Ureter (tissue), 1 donor: Measurements from ENCODE around the gene FFAR4. TPM values are rescaled to one million over a fixed set of nuclear protein-coding genes. Genes with fewer than 3 reads are reported as not detected.

Experiments
- DNase-seq: peaks from one replicate; pipeline ENCODE4 v3.0.0-alpha.2; 2020; ENCODE audit warnings: low spot score
- total RNA-seq: library from RNA; stranded (reverse); gene quantifications from one replicate; pipeline ENCODE4 v1.2.4, GENCODE V29; 2023
- donor health status: DM: yes; HTN: yes; CAD: no.

Gene FFAR4
- total RNA-seq, 1 donor from 2014 or later = 0.13 TPM

DNA sequence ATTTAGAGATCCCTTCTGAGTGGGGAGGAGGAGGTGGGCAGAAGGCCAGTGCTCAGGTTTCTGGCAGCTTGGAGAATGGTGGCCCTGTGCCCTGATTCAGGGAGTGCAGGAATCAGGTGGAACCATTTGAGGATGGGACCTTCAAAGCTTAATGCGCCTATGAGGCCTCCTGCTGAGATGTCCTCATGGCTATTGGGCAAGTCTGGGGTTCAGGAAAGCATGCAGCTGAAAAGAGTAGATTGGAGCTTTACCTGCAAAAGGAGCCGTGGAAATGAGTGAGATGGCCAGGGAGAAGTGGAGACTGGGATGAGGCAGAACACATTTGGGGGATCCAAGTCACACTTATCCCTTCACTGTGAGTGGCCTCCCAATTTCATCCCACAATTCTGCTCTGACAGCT lies 6.1 kb downstream of the FFAR4 start:
- DNase-seq = no peak

DNA sequence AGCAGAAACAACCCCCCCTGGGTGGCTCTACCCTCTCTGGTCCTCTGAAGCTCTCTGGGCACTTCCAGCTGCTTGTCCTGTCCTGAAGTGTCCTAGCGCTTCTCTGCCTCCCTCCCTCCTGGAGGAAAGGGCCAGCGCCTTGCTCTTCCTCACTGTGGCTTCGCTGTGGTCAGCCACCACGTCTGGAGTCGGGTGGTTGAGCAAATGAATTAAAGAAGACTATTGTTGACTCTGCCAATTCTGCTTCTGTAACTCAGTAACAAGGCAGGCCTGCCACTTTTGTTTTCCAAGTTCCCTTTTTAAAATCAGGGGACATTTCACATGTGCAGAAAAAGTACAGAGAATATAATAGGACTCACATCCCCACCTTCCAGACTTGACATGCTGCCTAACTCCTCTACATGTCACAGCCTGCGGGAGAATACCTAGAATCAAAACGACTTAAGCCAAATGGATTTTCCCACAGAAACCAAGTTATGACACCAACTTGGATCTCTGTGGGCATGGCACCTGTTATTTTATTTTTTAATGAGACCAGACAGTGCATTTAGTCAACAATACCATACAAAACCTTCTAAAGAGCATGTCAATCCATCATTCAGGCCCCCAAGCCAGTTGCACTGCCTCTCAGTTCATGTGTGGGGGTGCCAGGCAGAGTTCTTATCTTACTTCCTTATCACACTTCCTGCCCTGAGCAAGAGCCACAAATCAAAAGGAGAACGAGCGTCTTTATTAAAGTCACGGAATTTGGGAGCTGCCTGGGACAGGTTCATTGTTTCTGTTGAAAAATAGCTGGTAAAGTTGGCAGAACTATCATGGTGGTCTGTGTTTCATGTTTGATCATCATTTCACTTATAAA lies 6.8 kb downstream of the FFAR4 start:
- DNase-seq = no peak

DNA sequence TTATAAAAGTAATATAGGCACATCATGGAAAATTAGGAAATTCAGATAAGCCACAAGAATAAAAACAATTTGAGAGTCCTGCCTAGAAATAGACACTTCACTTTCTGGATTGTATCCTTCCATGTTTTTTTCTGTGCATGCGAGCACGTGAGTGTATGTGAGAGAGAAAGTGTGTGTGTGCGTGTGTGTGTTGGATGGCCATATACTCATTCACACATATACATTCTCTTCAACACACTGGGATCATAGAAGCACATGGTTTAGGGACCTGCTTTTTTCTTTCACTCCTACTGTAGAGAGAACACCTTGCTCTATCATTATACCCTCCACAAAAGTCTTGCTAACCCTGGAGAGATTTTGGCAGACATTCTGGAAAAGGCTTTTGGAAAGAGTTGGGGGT lies 7.5 kb downstream of the FFAR4 start:
- no peak for DNase-seq

DNA sequence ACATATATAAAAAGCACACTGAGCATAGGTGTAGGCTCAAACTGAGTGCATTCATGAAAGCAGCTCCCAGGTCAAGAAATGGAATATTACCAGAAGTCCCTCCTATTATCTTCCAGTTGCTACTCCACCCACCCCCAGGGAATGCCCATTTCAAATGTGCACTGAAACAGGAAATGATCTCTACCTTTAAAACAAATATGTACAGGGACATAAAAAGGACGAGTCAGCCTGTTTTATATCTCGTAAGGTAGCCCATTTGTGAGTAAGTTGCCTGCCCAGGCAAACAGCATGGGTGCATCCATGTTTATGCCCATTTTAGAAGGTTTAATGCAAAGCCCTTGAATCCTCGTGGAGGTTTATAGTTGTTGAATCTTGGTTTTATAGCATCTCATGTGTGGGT lies 10.4 kb downstream of the FFAR4 start:
- DNase-seq = no peak

DNA sequence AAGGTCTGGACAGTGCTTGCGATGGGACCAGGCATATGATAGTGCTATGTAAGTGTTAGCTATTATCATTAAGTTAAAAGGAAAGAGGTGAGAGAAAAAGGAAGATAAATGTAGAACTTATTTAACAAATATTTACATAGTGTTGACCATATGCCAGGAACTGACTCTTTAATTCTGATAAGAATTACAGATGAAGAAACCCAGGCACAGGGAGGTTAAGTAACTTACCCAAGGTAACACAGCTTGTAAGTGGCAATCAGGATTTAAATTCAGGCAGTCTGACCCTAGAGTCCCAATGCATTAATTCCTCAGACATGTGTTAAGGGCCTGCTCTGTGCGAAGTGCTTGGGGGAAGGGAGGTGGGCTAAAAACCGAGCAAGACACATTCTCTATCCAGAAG lies 11.1 kb downstream of the FFAR4 start:
- no peak for DNase-seq

DNA sequence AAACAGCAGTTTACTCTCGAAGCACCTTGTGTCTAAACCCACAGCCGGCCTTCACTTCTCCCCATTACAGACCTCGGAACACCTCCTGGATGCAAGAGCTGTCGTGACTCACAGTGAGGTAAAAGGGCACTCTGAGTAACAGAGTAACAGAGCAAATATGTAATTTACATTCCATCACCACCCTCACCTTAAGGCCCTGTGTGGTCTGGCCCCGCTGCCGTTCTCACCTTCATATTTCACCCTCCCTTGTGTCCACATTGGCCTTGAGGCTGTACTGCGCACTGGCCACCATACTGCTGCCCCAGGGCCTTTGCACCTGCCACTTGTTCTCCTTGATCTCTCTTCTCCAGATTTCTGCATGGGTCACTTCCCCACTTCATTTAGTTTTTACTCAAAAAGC lies 12.6 kb downstream of the FFAR4 start:
- no peak for DNase-seq

DNA sequence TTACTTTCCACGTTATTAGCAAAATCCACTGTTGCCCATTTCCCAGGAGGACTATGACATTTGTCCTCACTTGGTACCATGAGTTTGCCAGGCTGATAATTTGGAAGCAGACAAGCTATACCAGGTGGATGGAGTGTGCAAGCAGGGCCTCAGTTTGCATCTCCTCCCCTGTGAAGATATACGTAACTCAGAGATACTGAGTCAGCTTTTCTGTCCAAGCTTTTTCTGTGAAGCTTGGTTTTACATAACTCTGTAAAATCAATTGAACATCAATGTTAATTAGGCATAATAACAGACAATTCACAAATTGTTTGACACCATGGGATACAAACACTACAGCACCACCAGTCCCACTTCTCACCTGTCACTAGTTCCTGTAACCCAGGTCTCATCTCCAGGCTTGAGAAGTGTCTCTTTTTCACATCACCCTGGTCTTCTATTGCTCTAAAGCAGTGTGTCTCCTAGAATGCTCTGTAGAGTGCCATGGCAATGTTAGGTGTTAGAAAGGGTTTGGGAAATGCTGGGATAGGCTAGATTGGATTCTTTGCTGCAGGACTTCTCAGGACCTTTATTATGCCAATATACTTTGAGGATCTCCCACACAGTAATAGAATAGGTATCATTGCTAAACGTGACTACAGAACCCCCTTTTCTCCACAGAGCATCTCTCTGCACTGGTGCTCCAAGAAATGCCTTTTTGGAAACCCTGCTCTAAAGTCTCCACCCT lies 13.7 kb downstream of the FFAR4 start:
- DNase-seq = no peak

DNA sequence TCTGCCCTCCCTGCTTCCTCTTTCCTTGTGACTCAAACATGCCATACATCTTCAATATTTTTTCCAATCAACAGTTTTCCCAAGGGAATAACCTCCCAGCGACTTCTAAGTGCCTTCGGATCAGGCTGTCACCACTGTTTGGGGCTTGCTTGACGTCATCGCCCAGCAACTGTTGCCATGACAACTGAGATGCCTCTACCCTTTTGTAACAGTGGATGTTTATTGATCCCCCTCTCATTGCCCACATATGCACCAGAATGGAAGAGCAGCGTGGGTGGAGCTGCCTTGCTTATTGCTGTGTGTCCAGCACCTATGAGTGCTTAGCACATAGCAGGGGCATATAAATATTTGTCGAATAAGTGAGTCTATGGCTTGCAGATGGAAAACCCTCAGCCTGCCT lies 14.4 kb downstream of the FFAR4 start:
- DNase-seq = no peak

DNA sequence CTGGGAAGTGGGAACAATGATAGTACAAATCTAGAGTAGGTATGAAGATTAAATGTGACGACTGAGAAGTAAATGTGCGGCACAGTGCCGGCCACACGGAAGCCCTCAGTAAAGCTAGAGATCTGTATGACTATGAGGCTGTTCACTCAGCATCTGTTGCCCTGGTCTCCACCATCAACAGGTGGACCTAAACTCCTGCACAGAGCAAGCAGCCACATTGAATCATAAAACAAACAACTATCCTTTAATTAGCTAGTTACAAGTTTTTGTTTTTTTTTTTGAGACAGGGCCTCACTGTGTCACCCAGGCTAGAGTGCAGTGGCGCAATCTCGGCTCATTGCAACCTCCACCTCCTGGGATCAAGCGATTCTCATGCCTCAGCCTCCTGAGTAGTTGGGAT lies 18.0 kb downstream of the FFAR4 start:
- no peak for DNase-seq

DNA sequence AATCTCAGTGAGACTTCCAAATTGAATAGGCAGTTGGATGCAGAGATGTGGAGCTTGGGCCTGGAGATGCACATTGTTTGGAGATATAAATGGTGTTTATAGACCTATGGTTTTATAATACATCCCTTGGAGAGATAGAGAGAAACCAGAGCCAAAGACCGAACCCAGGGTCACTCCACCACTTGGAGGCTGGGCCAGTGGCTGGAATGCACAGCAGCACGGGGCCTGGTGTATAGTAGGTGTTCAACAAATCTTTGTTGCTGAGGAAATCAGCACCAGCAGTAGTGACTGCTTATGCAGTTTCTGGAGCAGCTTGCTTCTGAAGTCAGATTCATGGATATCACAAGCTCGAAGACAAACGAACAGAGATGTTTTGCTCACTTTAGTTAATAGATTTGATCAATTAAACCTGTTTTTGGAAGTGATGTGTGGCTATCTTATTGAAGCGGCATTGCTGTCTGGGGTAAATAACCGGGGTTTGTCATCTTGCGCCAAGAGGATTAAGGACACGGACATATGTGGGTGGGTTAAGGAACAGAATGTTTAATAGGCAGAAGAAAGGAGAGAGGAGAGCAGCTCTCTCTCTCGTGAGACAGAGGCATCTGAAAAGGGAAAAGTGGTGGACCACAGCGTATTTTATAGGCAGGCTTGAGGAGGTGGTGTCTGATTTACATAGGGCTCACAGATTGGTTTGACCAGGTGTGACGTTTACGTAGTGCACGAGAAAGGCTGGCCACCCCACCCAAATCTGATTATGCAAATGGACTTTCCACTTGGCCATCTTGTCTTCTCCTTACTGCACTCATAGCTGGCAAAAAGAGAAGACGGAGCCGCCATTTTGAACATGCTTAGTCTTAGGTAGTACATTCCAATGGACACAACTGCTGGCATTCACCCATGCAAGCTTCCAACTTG lies 23.4 kb downstream of the FFAR4 start:
- DNase-seq = no peak

DNA sequence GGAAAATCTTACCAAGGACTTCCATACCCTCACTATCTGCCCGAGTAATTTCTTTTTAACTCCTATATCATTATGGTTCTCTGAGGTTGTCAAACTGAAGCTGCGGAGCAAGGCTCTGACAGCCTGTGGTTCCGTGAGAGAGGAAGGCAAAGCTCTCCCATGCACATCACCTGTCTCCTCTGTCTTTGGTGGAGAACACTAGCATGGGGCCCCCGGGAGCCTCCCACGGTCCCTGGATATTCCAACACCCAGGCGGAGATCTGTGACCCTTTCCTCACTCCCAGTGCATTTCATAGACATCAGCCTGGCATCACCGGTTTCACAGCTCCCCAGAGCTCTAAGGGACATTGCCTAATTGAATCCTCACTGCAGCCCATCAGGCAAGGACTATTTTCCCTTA lies 24.2 kb downstream of the FFAR4 start:
- DNase-seq = no peak

DNA sequence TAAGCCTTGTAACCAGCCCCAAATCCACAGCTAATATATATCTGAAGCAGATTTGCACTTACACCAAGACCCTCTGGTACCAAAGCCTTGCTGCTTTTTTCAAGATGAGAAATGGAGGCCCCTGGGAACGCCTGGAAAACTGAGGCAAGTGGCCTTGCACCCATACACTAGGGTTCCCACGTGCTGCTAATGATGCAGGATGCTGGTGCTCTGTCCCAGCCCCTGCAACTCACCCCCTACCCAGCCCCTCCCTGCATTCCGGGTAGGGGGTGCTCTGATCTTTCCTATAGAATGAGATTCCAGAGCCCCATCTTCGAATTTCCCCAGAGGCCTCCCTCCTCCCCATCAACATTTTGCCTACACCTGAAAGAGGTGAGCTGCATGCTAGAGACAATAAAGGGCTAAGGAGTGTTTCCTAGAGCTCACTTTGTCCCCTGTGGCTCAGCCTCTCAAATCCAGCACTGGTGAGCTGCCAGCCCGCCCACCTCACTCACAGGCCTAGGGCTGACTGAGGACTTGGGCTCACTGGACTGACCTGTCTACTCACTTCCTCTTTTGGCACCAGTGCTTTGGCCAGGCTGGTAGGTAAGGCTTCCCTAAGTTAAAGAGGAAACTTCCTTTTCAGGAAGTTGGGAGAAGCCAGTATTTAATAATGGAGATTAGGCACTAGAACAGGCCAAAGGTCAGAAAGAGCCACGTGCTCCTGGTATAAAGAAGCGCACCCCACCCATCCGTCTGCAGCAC lies 24.8 kb downstream of the FFAR4 start:
- no peak for DNase-seq

DNA sequence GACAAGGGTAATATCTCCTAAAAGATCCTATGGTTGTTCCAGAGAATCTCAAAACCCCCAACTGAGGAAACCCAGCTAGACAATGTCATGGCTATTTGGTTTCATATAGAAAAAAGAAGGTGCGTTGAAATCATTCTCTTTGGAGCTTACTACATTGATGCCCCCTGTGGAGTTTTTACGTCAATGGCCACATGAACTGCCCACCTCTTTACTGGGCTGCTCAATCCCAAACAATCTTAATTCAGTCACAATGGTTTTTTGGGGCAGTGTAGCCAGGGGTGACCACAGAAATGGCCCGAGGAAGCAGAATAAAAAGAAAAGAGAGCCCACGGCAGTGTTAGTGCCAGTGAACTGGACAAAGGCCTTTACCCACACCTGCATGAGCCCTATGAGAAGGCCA lies 26.8 kb downstream of the FFAR4 start:
- no peak for DNase-seq

DNA sequence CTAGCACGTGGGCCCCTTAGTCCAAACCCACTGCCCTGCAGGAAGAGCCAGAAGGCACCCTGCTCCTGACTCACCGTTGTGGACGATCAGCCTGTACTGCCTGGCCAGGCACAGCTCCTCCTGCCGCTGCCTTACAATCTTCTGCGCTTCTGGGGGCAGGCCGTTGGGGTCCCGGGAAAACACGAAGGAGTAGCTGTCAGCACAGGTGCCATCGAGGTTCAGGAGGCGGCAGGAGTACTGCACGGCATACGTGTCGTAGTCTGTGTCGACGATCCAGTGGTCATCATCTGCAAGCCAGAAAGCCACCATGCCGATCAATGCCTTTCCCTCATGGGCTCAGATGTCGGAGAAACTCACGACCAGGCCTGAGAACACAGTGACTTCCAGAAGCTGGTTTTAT lies 27.3 kb downstream of the FFAR4 start:
- no peak for DNase-seq

DNA sequence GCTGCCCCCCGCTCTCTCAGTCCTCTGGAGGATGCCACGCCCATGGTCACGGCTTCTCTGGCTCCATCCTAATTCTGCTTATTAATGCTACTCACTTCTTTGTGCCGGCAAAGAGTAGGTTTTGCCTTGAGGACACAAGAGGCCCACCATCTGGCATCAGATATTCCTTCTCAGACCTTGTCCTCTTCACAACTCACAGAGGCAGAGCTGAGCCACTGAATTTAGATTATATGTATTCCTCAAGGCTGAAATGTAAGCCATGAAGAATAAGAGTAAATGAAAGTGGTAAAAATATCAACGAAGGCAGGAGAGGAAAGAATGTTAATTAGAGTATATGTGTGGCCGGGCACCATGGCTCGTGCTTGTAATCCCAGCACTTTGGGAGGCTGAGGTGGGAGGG lies 28.1 kb downstream of the FFAR4 start:
- no peak for DNase-seq

DNA sequence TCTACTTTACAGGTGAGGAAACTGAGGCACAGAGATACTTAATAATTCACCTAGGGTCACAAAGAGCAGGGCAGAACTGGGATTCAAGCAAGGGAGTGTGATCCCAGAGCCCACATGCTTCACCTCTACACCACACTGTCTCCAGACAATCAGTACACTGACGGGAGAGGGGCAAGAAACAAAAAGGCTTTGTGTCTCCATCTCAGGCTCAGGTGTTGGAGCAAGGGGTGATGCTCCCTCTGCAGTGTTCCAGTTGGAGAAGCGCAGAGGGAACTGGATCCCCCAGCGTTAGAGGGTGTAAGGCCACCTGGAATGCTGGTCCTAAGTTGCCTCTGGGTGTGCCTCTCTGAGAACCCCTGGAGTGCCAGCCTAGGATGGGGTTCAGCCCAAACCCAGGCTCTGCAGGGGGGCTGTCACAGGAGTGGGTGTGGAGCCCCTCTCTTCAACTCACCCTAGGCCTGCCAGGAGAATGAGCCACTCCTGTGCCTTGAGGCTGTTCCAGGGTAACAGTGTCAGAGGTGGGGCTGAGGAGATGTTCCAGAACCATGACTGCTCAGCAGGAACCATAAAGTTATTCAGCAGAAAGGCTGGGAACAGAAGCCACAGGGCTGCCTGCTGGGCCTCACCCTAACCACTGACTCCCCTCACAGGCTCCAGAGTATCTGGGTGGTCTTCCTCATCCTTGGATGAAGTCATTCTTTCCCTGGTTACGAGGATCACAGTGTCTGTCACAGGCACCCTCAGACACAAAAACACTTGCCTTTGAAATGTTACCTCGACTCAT lies 29.1 kb downstream of the FFAR4 start:
- no peak for DNase-seq

DNA sequence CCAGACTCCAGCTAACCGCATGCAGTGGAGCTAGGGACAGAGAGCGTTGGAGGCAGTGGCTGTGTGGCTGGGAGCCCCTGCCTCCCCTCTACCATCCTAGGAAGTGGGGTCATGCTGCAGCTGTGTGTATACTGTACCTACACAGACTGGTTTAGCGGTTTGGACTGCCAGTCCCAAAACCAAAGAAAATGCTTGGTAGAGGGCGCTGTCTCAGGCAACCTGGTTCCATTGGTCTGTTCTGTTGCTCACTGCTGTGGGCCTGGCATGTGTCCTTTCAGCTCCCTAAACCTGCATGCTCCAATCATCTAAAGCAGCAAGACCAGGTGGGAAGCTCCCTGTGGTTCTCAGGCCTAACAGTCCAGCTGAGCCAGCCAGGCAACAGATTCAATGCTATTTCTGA lies 30.1 kb downstream of the FFAR4 start:
- no peak for DNase-seq

DNA sequence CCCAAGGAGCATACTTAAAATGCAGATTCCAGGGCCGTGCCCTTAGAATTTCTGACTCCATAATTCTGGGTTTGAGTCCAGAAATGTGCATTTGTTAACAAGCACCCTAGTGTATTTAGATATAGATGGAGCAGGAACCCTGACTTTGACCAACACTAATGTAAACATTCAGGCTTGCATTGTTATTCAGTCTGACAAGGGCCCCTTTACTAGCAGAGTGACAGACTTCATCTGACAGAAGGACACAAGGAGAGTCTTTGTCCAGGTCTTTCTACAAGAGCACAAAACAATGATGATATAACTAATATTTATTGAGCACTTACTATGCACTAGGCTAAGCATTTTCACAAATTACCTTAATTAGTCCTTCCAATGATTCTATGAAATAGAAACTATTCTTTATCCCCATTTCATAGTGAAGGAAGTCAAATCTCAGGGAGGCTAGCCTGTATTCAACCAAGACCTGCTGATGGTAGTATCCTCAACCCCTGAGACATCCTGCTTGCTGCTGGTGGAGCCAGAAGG lies 30.7 kb downstream of the FFAR4 start:
- no peak for DNase-seq

DNA sequence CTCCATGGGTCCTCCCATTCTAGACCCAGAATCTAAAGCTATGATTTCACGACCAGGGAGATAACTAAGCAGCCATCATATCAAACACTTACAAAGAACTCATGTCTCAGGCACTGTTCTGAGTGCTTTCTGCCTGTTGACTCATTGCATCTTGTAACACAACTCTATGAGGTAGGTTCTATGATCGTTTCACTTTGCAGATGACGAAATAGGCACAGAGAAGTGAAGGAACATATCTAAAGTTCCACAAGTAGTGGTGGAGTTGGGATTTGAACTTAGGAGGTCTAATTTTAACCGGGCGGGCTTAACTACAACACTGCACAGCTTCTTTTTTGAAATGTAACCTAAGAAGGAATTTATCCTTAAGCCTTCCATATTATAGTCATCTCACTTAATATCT lies 31.7 kb downstream of the FFAR4 start:
- DNase-seq = no peak

DNA sequence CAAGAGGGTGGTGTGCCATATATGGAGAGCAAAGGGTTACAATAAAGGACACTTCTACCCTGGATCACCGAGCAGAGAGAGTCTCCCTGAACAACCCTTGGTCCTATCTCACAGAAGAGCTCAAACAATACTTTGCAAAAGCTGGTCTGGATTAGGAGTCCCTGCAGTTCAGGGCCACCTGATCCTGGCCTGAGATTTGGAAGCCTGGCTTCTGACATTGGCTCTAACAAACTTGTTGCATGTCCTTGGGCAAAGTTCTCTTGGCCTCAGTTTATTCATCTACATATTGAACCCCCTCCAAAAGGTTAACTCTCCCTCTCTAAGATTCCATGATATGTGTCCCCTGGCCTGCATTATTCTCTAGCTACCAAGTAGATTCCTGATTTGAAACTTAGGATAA lies 32.9 kb downstream of the FFAR4 start:
- no peak for DNase-seq

DNA sequence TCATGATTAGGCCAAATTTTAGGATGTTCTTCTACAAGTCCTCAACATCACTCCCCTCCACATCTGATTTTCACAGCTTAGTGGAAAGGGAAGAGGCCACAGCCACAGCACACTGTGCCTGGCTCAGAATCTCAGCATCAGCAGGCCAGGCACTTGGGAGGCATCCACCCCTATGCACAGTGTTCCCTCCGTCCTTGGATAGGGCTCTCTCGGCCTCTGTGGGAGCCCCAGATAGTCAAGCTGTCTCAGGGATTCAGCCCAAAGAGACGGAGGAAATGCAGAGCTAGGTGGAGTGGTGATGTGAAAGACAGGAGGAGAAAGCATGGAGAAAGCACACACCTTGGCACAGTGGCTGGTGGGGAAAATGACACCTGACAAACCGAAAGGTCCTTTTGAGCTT lies 33.3 kb downstream of the FFAR4 start:
- no peak for DNase-seq
